Ammon's horn (tissue), 1 donor: ENCODE data around the gene PIK3CB.
"Not testable (repeated sequence)": the region's sequence is repeated elsewhere in the genome, so short reads cannot be mapped to it uniquely, and the experiment has no call there.

Experiments
- DNase-seq: peaks from one replicate; pipeline ENCODE4 v3.0.0-alpha.2; 2016; ENCODE audit warnings: low spot score

PIK3CB gene

DNA sequence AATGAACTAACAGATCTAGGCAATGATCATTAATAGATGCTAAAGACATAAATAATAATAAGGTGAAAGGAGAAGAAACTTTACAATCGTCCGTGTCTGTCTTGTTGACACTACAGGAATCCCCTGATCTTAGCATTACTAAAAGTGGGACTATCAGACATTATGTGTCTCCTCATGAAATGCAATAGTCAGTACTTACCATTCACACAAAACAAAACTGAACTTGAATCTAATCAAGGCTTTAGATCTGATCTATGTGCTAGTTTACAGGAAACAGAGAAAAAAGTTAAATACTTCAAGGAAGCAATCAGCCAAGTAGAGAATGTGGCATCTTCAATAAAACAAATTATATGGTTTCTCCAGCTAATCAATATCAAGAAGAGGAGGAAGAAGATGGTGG, 73.7 kb downstream of the PIK3CB start:
- DNase-seq = no peak

DNA sequence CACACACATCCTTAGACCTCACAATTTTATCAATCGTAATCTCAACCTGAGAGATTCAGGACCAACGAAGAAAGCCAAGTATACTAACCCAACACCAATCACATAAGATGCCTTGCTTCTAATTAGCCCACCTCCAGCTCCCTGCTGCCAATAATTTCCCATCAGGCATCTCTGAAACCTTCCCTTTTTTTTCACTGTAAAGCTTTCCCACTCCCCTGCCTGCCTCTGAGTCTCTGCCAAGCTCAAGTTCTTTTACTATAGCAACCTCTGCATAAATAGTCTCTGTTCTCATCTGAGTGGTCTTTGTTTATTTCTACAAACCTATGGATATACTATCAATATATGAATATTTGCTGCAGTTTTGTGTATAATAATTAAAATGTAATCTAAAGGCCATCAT, 86.5 kb downstream of the PIK3CB start:
- DNase-seq = no peak

DNA sequence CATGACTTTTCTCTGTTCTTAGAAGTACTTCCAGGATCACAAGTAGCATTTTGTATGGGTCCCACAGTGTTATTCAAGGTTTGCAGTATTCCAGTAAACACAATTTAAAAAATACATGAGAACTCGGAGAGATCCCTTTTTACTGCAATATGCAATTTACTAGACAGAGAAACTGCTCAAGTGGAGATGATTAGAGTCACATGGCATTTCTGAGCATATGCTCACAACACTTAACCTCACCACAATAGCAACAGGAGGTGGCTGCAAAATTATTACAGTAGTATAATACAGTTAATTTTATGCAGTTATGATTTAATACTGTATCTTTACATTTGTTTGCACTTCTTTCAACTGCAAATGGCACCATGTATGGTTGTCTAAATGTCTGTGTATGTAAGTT, 87.5 kb downstream of the PIK3CB start:
- DNase-seq = peak; percentile 33

DNA sequence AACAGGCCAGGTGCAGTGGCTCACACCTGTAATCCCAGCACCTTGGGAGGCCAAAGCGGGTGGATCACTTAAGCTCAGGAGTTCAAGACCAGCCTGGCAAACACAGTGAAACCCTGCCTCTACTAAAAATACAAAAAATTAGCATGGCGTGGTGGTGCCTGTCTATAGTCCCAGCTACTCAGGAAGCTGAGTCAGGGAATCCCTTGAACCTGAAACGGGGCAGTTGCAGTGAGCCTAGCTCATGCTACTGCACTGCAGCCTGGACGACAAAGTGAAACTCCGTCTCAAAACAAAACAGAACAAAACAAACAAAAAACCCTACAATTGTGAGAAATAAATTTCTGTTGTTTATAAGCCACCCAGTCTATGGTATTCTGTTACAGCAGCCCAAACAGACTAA, 94.7 kb downstream of the PIK3CB start:
- no peak for DNase-seq

DNA sequence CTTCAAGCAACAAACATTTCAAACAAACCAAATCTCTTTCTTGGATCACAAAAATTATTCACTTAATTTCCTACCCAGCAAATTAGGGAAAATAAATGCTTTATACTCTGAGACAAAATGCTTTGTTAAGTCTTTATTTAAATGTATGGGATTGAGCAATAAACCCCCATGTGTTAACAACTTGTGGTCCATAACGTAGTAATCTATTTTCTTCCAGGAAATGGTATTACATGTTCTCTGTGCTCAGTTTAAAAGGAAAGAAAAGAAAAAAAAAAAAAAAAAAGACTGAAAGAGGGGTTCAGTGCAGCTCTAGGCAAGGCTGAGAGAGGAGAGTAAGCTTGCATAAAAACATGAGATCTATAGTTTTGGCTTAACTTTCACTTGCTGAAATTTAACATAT, 102.3 kb downstream of the PIK3CB start:
- DNase-seq = no peak

DNA sequence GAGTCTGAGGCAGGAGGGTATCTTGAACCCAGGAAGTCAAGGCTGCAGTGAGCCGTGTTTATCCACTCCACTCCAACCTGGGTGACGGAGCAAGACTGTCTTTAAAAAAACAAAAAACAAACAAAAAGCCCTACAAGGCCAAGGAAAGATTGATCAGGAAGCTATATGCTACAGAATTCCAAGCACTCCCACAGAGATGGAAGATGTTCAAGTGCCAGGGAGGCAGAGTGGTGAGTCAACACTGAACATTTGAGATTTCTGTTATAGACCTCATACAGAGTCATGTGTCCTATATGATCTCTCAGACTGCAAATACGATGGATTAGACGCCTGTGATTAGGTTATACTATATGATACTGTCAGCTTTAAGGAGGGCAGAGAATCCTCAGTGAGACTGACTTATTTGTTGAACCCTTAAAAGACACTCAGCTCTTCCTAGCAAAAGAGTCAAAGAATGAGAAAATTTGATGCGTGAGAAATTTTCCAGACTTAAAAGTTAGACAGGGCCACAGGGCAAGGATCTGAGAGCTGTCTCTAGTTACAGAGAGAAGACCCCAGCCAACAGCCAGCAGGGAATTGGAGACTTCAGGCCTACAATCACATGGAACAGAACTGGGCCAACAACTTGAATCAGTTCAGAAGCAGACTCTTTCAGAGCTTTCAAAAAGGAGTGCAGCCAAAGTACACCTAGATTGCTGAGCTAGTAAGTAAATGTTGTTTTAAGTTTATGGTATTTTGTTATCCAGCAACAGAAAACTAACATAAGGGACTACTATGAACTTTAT, 107.6 kb downstream of the PIK3CB start:
- DNase-seq = peak; percentile 35

DNA sequence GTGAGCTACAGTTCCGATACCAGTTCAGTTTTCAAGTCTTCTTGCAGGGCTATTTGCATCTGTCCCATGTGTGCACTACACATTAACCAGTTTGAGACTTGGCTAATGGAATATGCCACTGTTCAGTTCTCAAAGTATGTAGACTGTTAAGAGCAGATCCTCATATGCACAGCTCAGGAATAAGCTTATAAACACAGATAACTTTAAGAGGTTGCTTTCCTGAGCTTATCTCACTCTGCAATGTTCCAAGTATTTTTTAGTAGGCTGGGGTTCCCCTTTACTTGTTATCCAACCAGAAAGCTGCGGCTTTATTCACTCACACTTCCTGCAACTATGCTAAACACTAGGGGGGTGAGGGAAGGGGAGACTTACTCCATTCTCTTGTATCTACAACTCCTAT, 108.7 kb downstream of the PIK3CB start:
- DNase-seq = not testable (repeated sequence)

DNA sequence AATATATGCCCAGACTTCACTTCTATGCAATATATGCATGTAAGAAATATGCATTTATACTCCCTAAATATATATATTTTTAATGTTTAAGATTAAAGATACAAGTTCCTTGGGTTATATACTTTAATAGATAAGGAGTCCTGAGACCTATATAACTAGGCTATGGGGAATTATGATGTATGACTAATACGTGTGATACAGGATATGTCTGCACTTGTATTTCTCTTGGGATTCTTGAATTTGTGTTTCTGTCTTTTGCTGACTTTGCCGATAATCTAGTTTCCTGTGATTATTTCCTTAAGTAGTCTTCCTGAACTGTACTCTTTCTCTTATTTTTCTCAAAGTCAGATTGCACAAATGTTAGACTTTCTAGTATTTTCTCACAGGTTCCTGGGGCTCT, 109.6 kb downstream of the PIK3CB start:
- no peak for DNase-seq

DNA sequence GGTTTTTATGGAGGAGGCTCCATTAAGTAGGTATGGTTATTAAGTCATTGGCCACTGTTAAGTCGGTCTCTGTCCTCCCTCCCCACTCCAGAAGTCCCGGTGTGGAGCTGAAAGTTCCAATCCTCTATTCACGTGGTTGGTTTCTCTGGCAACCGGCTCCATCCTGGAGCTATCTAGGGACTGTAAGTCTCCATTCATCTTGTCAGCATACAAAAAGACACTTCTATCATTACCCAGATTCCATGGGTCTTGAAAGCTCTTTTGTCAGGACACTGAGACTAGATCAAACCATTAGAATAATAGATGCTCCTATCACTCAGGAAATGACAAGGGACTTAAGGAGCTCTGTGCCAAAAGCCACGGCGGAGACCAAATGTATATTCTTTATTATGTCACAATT, 110.3 kb downstream of the PIK3CB start:
- DNase-seq = peak; percentile 22

DNA sequence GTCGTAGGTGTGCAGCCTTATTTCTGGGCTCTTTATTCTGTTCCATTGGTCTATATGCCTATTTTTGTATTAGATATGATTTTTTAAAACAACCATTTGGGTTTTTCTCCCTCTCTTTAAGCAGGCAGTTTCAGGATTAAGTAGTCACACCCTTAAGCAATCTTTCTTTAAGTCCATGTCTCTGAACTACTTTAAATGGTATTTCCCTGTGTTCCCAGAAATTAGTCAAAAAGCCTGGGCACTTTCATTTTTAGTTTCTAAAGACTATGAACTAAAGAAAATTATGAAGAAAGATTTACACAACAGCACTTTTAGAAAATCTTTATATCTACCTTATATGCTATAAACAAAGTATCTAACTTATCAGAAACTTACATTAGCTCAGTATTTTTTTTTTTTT, 115.9 kb downstream of the PIK3CB start:
- no peak for DNase-seq

DNA sequence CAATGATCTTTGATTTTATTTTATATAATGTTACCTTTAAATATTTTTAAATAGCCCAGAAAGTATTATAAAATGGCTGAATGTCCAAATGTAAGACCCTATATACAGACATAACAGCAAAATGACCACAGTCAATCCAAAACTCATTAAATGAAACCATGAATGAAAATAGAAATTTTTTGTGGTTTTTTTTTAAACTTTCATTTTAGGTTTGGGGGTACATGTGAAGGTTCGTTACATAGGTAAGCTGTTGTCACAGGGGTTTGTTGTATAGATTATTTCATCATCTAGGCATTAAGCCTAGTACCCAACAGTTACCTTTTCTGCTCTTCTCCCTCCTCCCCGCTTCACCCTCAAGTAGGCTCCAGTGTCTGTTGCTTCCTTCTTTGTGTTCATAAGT, 117.4 kb downstream of the PIK3CB start:
- no peak for DNase-seq

DNA sequence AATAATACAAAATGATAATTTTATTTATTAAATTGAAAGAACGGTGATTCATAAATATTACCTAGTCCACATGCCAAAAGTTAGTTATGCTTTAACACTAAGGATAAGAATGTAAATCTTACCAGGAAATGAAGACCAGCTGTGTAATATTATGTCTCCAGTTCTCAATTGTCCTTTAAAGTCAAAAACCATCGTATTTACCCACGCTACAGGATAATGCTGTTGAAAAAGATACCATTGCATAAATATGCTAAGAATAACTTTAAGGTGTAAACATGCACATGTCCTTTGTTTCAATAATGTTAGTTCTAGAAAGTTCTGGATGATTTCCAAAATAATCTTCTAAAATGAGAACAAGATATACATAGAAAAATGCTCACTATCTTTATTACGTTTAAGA, 122.6 kb downstream of the PIK3CB start:
- no peak for DNase-seq

DNA sequence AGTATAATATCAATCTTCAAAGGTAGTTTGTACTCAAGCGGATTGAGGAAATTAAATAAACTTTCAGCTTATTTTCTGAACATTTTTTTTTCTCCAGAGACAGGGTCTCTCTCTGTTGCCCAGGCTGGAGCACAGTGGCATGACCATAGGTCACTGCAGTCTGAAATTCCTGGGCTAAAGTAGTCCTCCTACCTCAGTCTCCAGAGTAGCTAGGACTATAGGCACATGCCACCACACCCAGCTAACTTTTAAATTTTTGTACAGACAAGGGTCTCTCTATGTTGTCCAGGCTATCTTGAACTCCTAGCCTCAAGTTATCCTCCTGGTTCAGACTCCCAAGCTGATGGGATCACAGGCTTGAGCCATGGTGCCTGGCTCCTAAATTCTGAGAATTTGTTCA, 129.1 kb downstream of the PIK3CB start:
- no peak for DNase-seq

DNA sequence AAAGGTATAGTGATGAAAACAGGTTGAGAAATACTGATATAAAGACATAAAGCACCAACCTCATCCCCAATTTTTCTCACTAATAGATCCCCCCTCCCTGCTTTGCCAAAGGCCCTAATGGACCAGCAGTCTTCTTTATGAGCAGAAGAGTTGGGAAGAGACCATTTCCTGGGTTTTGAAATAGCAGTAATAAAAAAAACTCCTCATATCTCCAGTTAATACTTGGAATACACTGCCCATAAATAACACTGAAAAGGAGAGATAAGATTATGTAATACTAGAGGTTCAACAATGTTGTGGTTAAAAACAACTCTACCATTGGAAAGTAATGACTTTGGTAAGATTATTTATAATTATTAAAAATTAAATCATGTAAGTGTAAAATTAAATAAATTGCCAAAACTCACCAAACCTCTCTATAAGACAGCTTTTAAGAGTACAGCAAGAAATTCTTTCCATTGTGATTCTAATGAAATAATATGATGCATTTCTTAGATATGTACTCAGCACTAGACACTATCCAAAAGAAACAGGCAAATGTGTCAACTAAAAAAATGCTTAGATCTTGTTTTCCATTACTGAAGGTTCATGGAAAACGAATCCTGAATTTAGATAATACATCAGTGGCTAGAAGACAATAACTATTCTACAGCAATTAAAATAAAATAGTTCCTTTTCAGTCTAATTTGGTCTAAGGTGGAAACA, 137.9 kb downstream of the PIK3CB start:
- DNase-seq = no peak

DNA sequence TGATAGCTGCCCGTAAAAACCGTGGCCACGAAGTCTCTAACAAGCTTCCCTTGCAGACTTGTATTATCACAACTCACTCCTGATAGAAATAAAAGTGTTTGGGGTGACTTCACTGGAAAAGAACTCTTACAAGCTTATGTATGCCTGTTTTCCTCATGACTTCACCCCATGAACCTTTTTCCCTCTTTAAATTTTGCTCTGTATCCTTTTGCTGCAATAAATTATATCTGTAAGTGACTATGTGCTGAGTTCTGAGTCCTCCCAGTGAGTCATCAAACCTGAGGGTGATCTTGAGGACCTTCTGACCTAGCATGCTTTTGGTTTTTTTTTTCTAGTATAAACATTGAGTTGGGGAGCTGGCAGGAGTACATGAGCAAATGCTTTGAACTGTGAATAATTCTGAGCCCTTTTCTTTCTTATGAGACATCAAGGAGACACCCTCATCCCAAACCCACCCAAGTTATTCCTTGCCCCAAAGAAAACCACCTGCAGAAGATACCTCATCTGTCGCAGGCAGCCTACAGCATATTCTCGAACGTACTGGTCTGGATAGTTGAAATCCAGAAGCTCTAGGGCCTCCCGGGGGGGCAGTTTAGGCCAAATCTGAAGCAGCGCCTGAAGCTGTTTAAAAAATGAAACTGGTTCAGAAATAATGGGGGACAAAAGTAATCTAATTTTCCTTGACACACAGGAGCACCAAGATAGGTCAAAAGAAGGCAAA, 140.3 kb downstream of the PIK3CB start:
- no peak for DNase-seq

DNA sequence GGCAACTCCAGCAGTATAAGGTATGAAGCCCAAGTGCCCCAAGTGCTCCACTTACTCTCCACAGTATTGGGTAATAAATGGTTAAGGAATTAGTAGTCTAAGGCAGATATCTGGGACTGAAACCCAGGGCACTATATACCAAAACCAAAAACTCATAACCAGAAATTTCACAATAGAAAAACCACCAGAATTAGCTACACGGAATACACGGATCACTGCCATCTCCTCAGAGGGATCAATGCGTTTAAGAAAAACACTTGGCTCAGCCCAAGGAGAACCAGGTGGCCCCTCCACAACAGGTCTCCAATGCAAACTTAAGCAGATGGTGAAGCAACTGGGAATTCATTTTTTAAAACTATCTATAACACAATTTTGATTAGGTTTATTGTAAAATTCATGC, 142.6 kb downstream of the PIK3CB start:
- DNase-seq = no peak

DNA sequence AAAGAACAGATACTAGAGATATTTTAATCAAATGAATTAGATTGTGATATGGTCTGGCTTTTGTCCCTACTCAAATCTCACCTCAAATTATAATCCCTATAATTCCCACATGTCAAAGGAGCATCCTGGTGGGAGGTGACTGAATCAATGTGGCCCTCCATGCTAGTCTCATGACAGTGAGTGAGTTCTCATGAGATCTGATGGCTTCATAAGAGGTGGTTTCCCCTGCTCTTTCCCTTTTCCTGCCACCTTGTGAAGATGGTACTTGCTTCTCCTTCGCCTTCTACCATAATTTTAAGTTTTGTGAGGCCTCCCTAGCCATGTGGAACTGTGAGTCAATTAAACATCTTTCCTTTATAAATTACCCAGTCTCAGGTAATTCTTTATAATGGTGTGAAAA, 143.4 kb downstream of the PIK3CB start:
- DNase-seq = no peak

DNA sequence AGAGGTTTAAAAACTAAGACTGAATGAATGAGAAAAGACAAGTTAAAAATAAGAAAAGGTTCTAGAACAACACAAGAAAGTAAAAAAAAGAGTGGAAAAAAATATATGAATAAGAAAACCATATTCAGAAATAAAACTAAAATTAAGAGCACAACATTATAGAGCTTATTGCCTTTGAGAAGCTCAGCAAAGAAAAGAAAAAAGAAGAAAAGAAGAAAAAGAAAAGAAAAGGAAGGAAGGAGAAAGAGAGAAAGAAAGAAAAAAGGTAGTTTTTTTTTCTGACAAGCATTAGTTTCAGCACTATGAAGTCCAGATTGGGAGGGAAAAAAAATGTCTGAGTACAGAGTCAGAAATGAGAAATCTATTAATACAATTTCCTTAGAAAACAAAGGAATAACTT, 144.7 kb downstream of the PIK3CB start:
- DNase-seq = no peak

DNA sequence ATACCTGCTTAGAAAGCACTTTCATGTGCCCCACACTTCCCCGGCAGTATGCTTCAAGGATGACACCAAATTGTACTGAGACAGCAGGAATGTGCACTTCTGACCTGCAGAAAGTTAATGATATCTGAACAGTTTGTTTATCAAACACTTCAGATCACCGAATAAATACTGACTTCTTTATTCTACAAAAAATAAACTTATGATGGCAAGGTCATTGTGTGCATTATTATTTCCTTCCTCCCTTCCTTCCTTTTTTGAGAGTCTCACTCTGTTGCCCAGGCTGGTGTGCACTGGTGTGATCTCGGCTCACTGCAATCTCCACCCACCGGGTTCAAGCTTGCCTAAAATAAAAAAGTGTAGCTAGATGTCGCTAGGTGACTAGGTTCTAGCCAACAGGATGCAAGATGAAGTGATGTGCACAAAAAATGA, 145.8 kb downstream of the PIK3CB start:
- DNase-seq = no peak

DNA sequence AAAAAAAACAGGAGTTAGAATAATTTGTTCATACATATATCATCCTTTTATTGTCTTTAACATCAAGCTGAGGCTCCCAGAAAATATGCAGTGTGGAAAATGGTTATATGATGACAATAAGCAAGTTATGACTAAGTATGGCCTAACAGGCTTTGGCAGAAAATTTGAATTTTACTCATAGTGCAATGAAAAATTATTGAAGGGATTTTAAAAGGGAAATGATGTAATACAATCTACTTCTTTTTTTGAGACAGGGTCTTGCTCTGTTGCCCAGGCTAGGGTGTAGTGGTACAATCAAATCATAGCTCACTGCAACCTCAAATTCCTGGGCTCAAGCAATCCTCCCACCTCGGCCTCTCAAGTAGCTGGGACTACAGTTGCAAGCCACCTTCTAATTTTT, 147.5 kb downstream of the PIK3CB start:
- DNase-seq = no peak

DNA sequence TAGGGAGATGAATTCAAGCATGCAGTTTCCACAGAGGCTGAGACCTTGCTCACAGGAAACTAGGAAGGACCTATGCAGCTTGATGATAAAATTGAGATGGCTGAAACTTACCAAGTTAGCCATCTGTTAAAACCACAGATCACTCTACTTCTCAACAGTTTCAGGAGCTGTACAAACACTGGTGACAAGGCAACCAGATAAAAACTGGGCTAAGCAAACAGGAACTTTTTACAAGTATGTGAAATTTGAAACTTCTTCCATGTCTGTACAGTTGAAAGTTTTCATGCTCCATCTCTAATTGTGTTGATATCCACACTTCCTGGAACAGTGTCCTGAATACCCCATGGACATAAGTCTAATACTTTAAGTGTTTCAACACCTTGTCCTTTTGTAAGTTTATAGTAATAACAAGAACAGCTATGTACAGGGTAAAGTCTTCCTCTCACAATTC, 147.9 kb downstream of the PIK3CB start:
- DNase-seq = no peak

DNA sequence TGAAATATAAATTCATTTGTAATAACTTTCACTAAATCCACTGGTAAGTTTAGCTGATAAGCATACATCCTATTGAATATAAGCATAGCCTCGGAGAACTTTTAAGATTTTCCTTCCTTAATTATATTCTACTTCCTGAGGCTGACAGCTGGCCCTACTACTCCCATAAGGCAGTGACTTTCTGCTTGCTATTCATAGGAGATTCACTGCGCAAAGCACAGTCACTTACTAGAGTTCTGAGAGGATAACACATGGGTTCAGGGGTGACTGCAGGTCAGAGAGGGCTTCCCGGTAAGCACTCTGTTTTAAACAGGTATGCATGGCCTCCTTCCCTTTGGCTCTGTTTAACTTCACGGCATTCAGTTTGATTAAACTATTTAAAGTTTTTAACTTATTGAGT, 150.3 kb downstream of the PIK3CB start:
- no peak for DNase-seq

DNA sequence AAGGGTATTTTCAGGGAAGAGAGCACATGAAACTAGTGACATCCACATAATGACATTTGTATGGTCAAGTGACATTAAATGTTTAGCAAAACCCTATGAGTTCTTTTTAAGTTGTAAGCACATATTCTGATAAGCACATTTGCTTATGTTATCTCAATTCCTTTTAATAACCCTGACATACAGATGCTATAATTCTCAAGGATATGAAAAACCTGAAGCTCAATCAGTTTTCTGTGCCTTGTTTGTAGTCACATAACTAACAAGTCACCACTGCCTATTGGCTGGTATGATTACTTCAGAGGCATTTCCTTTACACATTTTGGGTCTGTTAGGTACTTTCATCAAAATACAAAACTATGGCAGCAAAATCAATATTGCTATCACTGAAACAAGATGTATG, 152.1 kb downstream of the PIK3CB start:
- DNase-seq = no peak
